Endothelial cell of umbilical vein (primary cell): ENCODE results near the gene DPH6. TPM values are rescaled to one million over a fixed set of nuclear protein-coding genes. Genes with fewer than 3 reads are reported as not detected.

Source experiments
- BruUV-seq: library from RNA; stranded (reverse); fragments of 400-500 nt; replicated peaks from 2 replicates; lab custom pipeline; 2021; lab: Mats Ljungman, UMichigan
- CTCF ChIA-PET: fragments of 300-600, 350-600 bp; sonication (Branson Sonifier 250); formaldehyde crosslinking; loops from one replicate; lab custom pipeline; 2021; ENCODE audit warnings: antibody characterized with exemption, inconsistent platforms; lab: Charles Lee
- POLR2A ChIA-PET: fragments of 300-600, 350-600 bp; sonication (Branson Sonifier 250); formaldehyde crosslinking; loops from one replicate; lab custom pipeline; 2021; ENCODE audit warnings: antibody characterized with exemption, inconsistent platforms; lab: Charles Lee
- DNase-seq: peaks from one replicate; pipeline ENCODE4 v3.0.0-alpha.2; 2011; ENCODE audit warnings: low read depth, low spot score
- FAIRE-seq: peaks from 2 replicates; lab custom pipeline; 2011; peaks lifted over from hg19 to GRCh38; lab: Jason Lieb, UNC
- H2AFZ ChIP-seq: 2 replicates; pipeline ENCODE4 v1.6.0; 2012; ENCODE audit warnings: low read depth, low read length, control low read depth, inconsistent platforms
- H3K27ac ChIP-seq: 2 replicates; pipeline ENCODE4 v1.5.1; 2011; ENCODE audit warnings: low read depth, mild to moderate bottlenecking, control low read depth, low read length, moderate library complexity; ENCODE audit not compliant: insufficient read depth
- H3K27me3 ChIP-seq, 2 experiments: 2 replicates each; pipeline versions ENCODE4 v1.6.0 to v1.6.1; 2011; ENCODE audit warnings: low read length in 2 of 2, mixed read lengths in 1 of 2; ENCODE audit not compliant: control insufficient read depth in 2 of 2, insufficient read depth in 2 of 2
- H3K36me3 ChIP-seq, 2 experiments: 2 replicates in 1 of 2; 3 replicates in 1 of 2; pipeline ENCODE4 v1.5.1; 2011; ENCODE audit warnings: low read length in 2 of 2, mild to moderate bottlenecking in 1 of 2, moderate library complexity in 1 of 2; ENCODE audit not compliant: control insufficient read depth in 2 of 2, insufficient read depth in 2 of 2; ENCODE audit errors: extremely low read depth in 1 of 2
- H3K4me1 ChIP-seq: 3 replicates; pipeline ENCODE4 v1.5.1; 2011; ENCODE audit warnings: mild to moderate bottlenecking, low read length; ENCODE audit not compliant: control insufficient read depth, insufficient read depth; ENCODE audit errors: extremely low read depth
- H3K4me2 ChIP-seq: 2 replicates; pipeline ENCODE4 v1.6.1; 2011; ENCODE audit warnings: low read length, control low read depth, mixed read lengths; ENCODE audit not compliant: insufficient read depth
- H3K4me3 ChIP-seq, 3 experiments: fragments of 200-600 bp in 1 of 3; sonication (generic), shearing (Covaris generic) in 1 of 3; replicated peaks in 1 of 3; 2 replicates each; pipeline ENCODE4 v1.5.1; 2011 to 2016; ENCODE audit warnings: control low read depth in 3 of 3, low read length in 3 of 3, mild to moderate bottlenecking in 2 of 3, inconsistent platforms in 1 of 3, low read depth in 1 of 3, moderate library complexity in 1 of 3; ENCODE audit not compliant: insufficient read depth in 1 of 3
- H3K79me2 ChIP-seq: 2 replicates; pipeline ENCODE4 v1.6.0; 2012; ENCODE audit warnings: low read length, inconsistent platforms; ENCODE audit not compliant: control insufficient read depth, insufficient read depth
- H3K9ac ChIP-seq: replicated peaks from 2 replicates; pipeline ENCODE3; 2011; ENCODE audit warnings: low read length, control low read depth; ENCODE audit not compliant: insufficient read depth; ENCODE audit errors: extremely low read depth
- H3K9me1 ChIP-seq: replicated peaks from 3 replicates; pipeline ENCODE4 v1.6.0; 2011; ENCODE audit warnings: mild to moderate bottlenecking, low read length; ENCODE audit not compliant: control insufficient read depth, insufficient read depth; ENCODE audit errors: extremely low read depth
- H3K9me3 ChIP-seq: replicated peaks from 2 replicates; pipeline ENCODE4 v1.5.1; 2012; ENCODE audit warnings: low read length, inconsistent platforms; ENCODE audit not compliant: control insufficient read depth, insufficient read depth
- H4K20me1 ChIP-seq: replicated peaks from 2 replicates; pipeline ENCODE3; 2011; ENCODE audit warnings: mild to moderate bottlenecking, low read length; ENCODE audit not compliant: control insufficient read depth, insufficient read depth; ENCODE audit errors: extremely low read depth
- CTCF ChIP-seq, 2 donors: IDR thresholded peaks; 1 replicate in 1 of 2; 2 replicates in 1 of 2; pipeline ENCODE4 v1.5.1; 2011; ENCODE audit warnings: low read length in 2 of 2, mild to moderate bottlenecking in 2 of 2, moderate library complexity in 2 of 2, control low read depth in 1 of 2, inconsistent platforms in 1 of 2, low read depth in 1 of 2; ENCODE audit not compliant: insufficient read depth in 1 of 2; ENCODE audit errors: extremely low read depth in 1 of 2
- EZH2 ChIP-seq: IDR thresholded peaks from 2 replicates; pipeline ENCODE4 v1.6.1; 2012; ENCODE audit warnings: borderline replicate concordance, low read depth, mild to moderate bottlenecking, moderate library complexity, low read length, inconsistent platforms; ENCODE audit not compliant: severe bottlenecking
- FOS ChIP-seq: IDR thresholded peaks from 2 replicates; pipeline ENCODE4 v1.6.1; 2011; ENCODE audit warnings: mild to moderate bottlenecking, low read length, moderate library complexity, borderline replicate concordance; ENCODE audit not compliant: insufficient read depth
- GATA2 ChIP-seq: IDR thresholded peaks from 2 replicates; pipeline ENCODE4 v1.7.0; 2011; ENCODE audit warnings: low read depth, mild to moderate bottlenecking, moderate library complexity, mixed read lengths, low read length; ENCODE audit not compliant: insufficient read length, insufficient read depth
- JUN ChIP-seq: IDR thresholded peaks from 2 replicates; pipeline ENCODE4 v1.6.1; 2011; ENCODE audit warnings: borderline replicate concordance, low read depth; ENCODE audit not compliant: insufficient read length, insufficient read depth
- MAX ChIP-seq: IDR thresholded peaks from 2 replicates; pipeline ENCODE4 v1.6.1; 2011; ENCODE audit not compliant: insufficient read depth, insufficient read length
- MYC ChIP-seq: IDR thresholded peaks from one replicate; pipeline ENCODE4 v1.6.1; 2011; ENCODE audit warnings: mild to moderate bottlenecking, low read depth, low read length
- POLR2A ChIP-seq: IDR thresholded peaks from 2 replicates; pipeline ENCODE4 v1.6.1; 2012; ENCODE audit warnings: low read depth, mild to moderate bottlenecking, control low read depth, low read length
- POLR2AphosphoS5 ChIP-seq: IDR thresholded peaks from 2 replicates; pipeline ENCODE4 v1.6.1; 2012; ENCODE audit warnings: low read depth, mild to moderate bottlenecking, control low read depth, low read length, moderate library complexity; ENCODE audit not compliant: insufficient read depth
- dilution Hi-C: fragments of 300-500 bp; cut with MboI; formaldehyde crosslinking; loops from one replicate; pipeline ENCODE4 v1.15.0; 2019; ENCODE audit warnings: low sequenced_read_pairs; ENCODE audit not compliant: extremely low pct_ligation_motif_present
- intact Hi-C: fragments of 100-400 bp; cut with micrococcal nuclease; formaldehyde crosslinking; loops from one replicate; pipeline ENCODE4 v1.10.0; 2022
- polyA plus RNA-seq, 4 experiments: library from polyadenylated mRNA; depleted of rRNA in 3 of 4; stranded (reverse) in 3 of 4; unstranded in 1 of 4; fragments of >200 nt; gene quantifications; 2 replicates each; pipeline versions ENCODE4 v1.2.1 to v1.2.3, GENCODE V29; 2011 to 2012; ENCODE audit warnings: missing spikeins in 1 of 4
- total RNA-seq: library from RNA; stranded (reverse); gene quantifications from 2 replicates; pipeline ENCODE4 v1.2.3, GENCODE V29; 2021

DPH6 gene
- total and polyA plus RNA-seq, 2 donors (not counting 3 experiments of a cell fraction or from before 2014, with no cell fraction given): 4.6 to 10.1 TPM

GRCh38 chr15:35540021-35540420 is 5.9 kb downstream of the DPH6 start:
- Histone ChIP-seq H3K9me1 (no peaks in the 10 kb centered on the region), H3K4me2 (no peak overlapping the region), H3K4me1 (peaks cover 5% of the 10 kb centered on the region), H3K79me2 (no peaks in the 10 kb centered on the region), H2AFZ (no peak overlapping the region), H3K27me3 (no peaks in the 10 kb centered on the region), H3K36me3 (no peaks in the 10 kb centered on the region), H3K4me3 (no peak overlapping the region), H3K9ac (no peak overlapping the region), H4K20me1 (no peaks in the 10 kb centered on the region), H3K27ac (no peak overlapping the region), H3K9me3 (no peaks in the 10 kb centered on the region)
- DNase-seq: no peak
- POLR2A ChIA-PET: interaction anchor here (0.6 kb wide), 1 partner anchor 133 kb away, joined by 3 read pairs; no protein-coding TSS in a partner anchor
- TF ChIP-seq POLR2A: no peak
- no peak for TF ChIP-seq CTCF (IDR thresholded peaks at IDR 0.05; ENCODE audit: extremely low read depth in 1 of 2, insufficient read depth in 1 of 2, low read depth in 1 of 2, low read length in 2 of 2)
- TF ChIP-seq GATA2: no peak
- no peak for TF ChIP-seq MYC
- no peak for TF ChIP-seq MAX
- no peak for TF ChIP-seq EZH2
- TF ChIP-seq FOS: no peak
- TF ChIP-seq JUN: no peak
- TF ChIP-seq POLR2AphosphoS5: no peak
- FAIRE-seq: peak; percentile 33
- CTCF ChIA-PET: interaction anchor here (0.8 to 1.5 kb wide), 2 partner anchors 95 to 212 kb away, joined by 3 to 7 read pairs; no protein-coding TSS in a partner anchor
- intact Hi-C loops: loop anchor here (1.0 to 5.0 kb wide), 2 partner anchors 12 to 212 kb away; no protein-coding TSS in a partner anchor
- dilution Hi-C loops: no loop called here
- BruUV-seq: no TSS peak
